Measurements from ENCODE around the gene KIFAP3. TPM values are rescaled to one million over a fixed set of nuclear protein-coding genes. Genes with fewer than 3 reads are reported as not detected.

The KIFAP3 gene
- total and polyA plus RNA-seq, 4 donors, result 4.5 to 11.1 (median 6.9) TPM

DNA sequence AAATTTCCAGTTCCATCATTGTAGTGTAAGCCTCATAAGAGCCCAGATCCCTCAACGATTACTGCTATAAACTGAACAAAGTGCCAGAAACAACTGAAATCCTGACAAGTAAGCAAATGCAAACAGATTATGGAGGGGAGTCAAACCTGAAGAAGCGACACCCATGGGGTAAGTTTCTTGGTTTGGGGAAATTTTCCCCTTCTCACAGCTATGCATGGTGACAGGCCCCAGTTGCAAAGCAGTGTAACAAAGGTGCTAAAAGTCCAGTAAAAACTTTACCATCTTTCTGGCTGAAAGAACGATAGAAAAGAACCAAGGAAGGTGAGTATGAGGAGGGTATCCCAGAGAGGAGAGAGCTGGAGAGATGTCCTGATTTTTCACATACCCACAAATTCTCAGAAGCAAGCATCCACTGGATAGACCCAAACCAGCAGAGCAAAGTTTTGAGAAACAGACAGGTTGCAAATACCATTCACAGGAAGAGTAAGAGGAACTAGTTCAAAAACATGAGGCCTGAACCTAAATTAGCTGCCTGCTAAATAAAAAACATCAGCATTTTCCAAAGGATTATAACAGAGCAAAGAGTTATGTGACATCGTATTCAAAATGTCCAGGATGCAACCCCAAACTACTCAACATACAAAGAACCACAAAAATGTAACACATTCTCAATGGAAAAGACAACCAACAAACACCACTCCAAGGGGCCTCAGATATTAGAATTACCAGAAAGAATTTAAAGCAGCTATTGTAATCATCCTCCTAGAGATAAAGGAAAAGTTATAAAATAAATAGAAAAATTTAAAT lies 195.3 kb downstream of the KIFAP3 start:
- TF ChIP-seq RAD21 (IDR thresholded peaks at IDR 0.05) (no peak), TAF1 (conservative IDR thresholded peaks at IDR 0.05) (no peak), FOXA1 (IDR thresholded peaks at IDR 0.05) (no peak), GABPA (IDR thresholded peaks at IDR 0.05 in 1 of 2, conservative IDR thresholded peaks at IDR 0.05 in 1 of 2) (no peak), YY1 (IDR thresholded peaks at IDR 0.05) (no peak), JUND (IDR thresholded peaks at IDR 0.05) (no peak), HNF4G (IDR thresholded peaks at IDR 0.05) (no peak), HNF4A (conservative IDR thresholded peaks at IDR 0.05) (no peak), EGR1 (IDR thresholded peaks at IDR 0.05; ENCODE audit: low read depth in 2 of 2) (no peak), NR2F2 (IDR thresholded peaks at IDR 0.05) (no peak)
- TF ChIP-seq, protein P1, sequence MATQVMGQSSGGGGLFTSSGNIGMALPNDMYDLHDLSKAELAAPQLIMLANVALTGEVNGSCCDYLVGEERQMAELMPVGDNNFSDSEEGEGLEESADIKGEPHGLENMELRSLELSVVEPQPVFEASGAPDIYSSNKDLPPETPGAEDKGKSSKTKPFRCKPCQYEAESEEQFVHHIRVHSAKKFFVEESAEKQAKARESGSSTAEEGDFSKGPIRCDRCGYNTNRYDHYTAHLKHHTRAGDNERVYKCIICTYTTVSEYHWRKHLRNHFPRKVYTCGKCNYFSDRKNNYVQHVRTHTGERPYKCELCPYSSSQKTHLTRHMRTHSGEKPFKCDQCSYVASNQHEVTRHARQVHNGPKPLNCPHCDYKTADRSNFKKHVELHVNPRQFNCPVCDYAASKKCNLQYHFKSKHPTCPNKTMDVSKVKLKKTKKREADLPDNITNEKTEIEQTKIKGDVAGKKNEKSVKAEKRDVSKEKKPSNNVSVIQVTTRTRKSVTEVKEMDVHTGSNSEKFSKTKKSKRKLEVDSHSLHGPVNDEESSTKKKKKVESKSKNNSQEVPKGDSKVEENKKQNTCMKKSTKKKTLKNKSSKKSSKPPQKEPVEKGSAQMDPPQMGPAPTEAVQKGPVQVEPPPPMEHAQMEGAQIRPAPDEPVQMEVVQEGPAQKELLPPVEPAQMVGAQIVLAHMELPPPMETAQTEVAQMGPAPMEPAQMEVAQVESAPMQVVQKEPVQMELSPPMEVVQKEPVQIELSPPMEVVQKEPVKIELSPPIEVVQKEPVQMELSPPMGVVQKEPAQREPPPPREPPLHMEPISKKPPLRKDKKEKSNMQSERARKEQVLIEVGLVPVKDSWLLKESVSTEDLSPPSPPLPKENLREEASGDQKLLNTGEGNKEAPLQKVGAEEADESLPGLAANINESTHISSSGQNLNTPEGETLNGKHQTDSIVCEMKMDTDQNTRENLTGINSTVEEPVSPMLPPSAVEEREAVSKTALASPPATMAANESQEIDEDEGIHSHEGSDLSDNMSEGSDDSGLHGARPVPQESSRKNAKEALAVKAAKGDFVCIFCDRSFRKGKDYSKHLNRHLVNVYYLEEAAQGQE (IDR thresholded peaks at IDR 0.05), result no peak
- TF ChIP-seq, protein P2, sequence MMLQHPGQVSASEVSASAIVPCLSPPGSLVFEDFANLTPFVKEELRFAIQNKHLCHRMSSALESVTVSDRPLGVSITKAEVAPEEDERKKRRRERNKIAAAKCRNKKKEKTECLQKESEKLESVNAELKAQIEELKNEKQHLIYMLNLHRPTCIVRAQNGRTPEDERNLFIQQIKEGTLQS (IDR thresholded peaks at IDR 0.05), result no peak
- TF ChIP-seq, protein P3, sequence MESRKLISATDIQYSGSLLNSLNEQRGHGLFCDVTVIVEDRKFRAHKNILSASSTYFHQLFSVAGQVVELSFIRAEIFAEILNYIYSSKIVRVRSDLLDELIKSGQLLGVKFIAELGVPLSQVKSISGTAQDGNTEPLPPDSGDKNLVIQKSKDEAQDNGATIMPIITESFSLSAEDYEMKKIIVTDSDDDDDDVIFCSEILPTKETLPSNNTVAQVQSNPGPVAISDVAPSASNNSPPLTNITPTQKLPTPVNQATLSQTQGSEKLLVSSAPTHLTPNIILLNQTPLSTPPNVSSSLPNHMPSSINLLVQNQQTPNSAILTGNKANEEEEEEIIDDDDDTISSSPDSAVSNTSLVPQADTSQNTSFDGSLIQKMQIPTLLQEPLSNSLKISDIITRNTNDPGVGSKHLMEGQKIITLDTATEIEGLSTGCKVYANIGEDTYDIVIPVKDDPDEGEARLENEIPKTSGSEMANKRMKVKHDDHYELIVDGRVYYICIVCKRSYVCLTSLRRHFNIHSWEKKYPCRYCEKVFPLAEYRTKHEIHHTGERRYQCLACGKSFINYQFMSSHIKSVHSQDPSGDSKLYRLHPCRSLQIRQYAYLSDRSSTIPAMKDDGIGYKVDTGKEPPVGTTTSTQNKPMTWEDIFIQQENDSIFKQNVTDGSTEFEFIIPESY (IDR thresholded peaks at IDR 0.05), result no peak
- TF ChIP-seq, protein P4, sequence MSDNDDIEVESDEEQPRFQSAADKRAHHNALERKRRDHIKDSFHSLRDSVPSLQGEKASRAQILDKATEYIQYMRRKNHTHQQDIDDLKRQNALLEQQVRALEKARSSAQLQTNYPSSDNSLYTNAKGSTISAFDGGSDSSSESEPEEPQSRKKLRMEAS (IDR thresholded peaks at IDR 0.05), result no peak
- TF ChIP-seq, protein P5, sequence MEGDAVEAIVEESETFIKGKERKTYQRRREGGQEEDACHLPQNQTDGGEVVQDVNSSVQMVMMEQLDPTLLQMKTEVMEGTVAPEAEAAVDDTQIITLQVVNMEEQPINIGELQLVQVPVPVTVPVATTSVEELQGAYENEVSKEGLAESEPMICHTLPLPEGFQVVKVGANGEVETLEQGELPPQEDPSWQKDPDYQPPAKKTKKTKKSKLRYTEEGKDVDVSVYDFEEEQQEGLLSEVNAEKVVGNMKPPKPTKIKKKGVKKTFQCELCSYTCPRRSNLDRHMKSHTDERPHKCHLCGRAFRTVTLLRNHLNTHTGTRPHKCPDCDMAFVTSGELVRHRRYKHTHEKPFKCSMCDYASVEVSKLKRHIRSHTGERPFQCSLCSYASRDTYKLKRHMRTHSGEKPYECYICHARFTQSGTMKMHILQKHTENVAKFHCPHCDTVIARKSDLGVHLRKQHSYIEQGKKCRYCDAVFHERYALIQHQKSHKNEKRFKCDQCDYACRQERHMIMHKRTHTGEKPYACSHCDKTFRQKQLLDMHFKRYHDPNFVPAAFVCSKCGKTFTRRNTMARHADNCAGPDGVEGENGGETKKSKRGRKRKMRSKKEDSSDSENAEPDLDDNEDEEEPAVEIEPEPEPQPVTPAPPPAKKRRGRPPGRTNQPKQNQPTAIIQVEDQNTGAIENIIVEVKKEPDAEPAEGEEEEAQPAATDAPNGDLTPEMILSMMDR (IDR thresholded peaks at IDR 0.05; ENCODE audit: low read depth, low read length, missing input control), result no peak
- Histone ChIP-seq H3K4me1 (ENCODE audit: control insufficient read depth in 4 of 4, insufficient read depth in 4 of 4, low read length in 3 of 4) (peaks cover 3 to 15% (median 8%) of the 10 kb centered on the region in 4 donors), H3K9ac (ENCODE audit: low read depth in 1 of 2, low read length in 2 of 2) (no peak overlapping the region), H3K9me3 (ENCODE audit: control insufficient read depth in 4 of 4, low read length in 3 of 4) (no peaks in the 10 kb centered on the region), H3K27me3 (ENCODE audit: control insufficient read depth in 4 of 4, insufficient read depth in 4 of 4, low read length in 3 of 4) (no peaks in the 10 kb centered on the region), H3K36me3 (ENCODE audit: control insufficient read depth in 4 of 4, insufficient read depth in 3 of 4, low read depth in 1 of 4, low read length in 3 of 4) (peaks cover 4 to 31% (median 17%) of the 10 kb centered on the region in 4 donors), H3K4me3 (ENCODE audit: low read depth in 1 of 3, low read length in 3 of 3) (no peak overlapping the region), H3K27ac (ENCODE audit: low read depth in 1 of 2, low read length in 2 of 2) (no peak overlapping the region)
- WGBS, result 91% methylated on average over 4 of the region's 4 CpGs
- no peak for DNase-seq (ENCODE audit: low spot score)
